HEK293 (cell line): ENCODE data around the gene SPRN.
A peak's percentile ranks its signal among the peaks of the same experiment; 100 is the strongest.

Experiments
- FEZF1 ChIP-seq: fragments of 450-650 bp; formaldehyde crosslinking; IDR thresholded peaks from 2 replicates; pipeline ENCODE4 v1.5.1; 2016; ENCODE audit warnings: missing biosample characterization, missing genetic modification characterization
- INSM2 ChIP-seq: fragments of 450-650 bp; formaldehyde crosslinking; IDR thresholded peaks from 2 replicates; pipeline ENCODE4 v1.5.1; 2016; ENCODE audit warnings: missing biosample characterization, missing genetic modification characterization
- KLF8 ChIP-seq: fragments of 450-650 bp; formaldehyde crosslinking; IDR thresholded peaks from 2 replicates; pipeline ENCODE4 v1.5.1; 2016; ENCODE audit warnings: missing biosample characterization, missing genetic modification characterization
- KLF9 ChIP-seq: fragments of 450-650 bp; formaldehyde crosslinking; IDR thresholded peaks from 2 replicates; pipeline ENCODE4 v1.5.1; 2016; ENCODE audit warnings: missing biosample characterization, missing genetic modification characterization, low read depth
- PRDM2 ChIP-seq: fragments of 450-650 bp; formaldehyde crosslinking; IDR thresholded peaks from 2 replicates; pipeline ENCODE4 v1.5.1; 2016; ENCODE audit warnings: missing biosample characterization, missing genetic modification characterization, borderline replicate concordance
- SP3 ChIP-seq: fragments of 450-650 bp; formaldehyde crosslinking; IDR thresholded peaks from 2 replicates; pipeline ENCODE4 v1.5.1; 2016; ENCODE audit warnings: missing biosample characterization, missing genetic modification characterization
- ZBTB8A ChIP-seq: fragments of 450-650 bp; formaldehyde crosslinking; IDR thresholded peaks from 2 replicates; pipeline ENCODE4 v1.5.1; 2016; ENCODE audit warnings: missing biosample characterization, missing genetic modification characterization
- ZEB2 ChIP-seq: fragments of 450-650 bp; formaldehyde crosslinking; IDR thresholded peaks from 2 replicates; pipeline ENCODE4 v1.5.1; 2016; ENCODE audit warnings: missing biosample characterization, missing genetic modification characterization
- ZNF10 ChIP-seq: fragments of 450-650 bp; formaldehyde crosslinking; IDR thresholded peaks from 2 replicates; pipeline ENCODE4 v1.5.1; 2017; ENCODE audit warnings: missing biosample characterization, missing genetic modification characterization
- ZNF112 ChIP-seq: fragments of 450-650 bp; formaldehyde crosslinking; IDR thresholded peaks from 2 replicates; pipeline ENCODE4 v1.5.0; 2017; ENCODE audit warnings: missing biosample characterization, missing genetic modification characterization
- ZNF24 ChIP-seq: fragments of 450-650 bp; formaldehyde crosslinking; IDR thresholded peaks from 2 replicates; pipeline ENCODE4 v1.5.1; 2016; ENCODE audit warnings: missing biosample characterization, missing genetic modification characterization
- ZNF324 ChIP-seq: fragments of 450-650 bp; formaldehyde crosslinking; IDR thresholded peaks from 2 replicates; pipeline ENCODE4 v1.5.1; 2016; ENCODE audit warnings: missing biosample characterization, missing genetic modification characterization
- ZNF48 ChIP-seq: fragments of 450-650 bp; formaldehyde crosslinking; IDR thresholded peaks from 2 replicates; pipeline ENCODE4 v1.5.1; 2016; ENCODE audit warnings: missing biosample characterization, missing genetic modification characterization
- ZNF501 ChIP-seq: fragments of 450-650 bp; formaldehyde crosslinking; IDR thresholded peaks from 2 replicates; pipeline ENCODE4 v1.5.1; 2016; ENCODE audit warnings: missing biosample characterization, missing genetic modification characterization
- ZNF530 ChIP-seq: fragments of 450-650 bp; formaldehyde crosslinking; IDR thresholded peaks from 2 replicates; pipeline ENCODE4 v1.5.1; 2016; ENCODE audit warnings: low read depth, missing biosample characterization, missing genetic modification characterization
- ZNF548 ChIP-seq: fragments of 450-650 bp; formaldehyde crosslinking; IDR thresholded peaks from 2 replicates; pipeline ENCODE4 v1.5.1; 2016; ENCODE audit warnings: missing biosample characterization, missing genetic modification characterization
- ZNF610 ChIP-seq: fragments of 450-650 bp; formaldehyde crosslinking; IDR thresholded peaks from 2 replicates; pipeline ENCODE4 v1.5.1; 2016; ENCODE audit warnings: missing biosample characterization, missing genetic modification characterization, borderline replicate concordance
- ZNF623 ChIP-seq: fragments of 450-650 bp; formaldehyde crosslinking; IDR thresholded peaks from 2 replicates; pipeline ENCODE4 v1.5.1; 2016; ENCODE audit warnings: missing biosample characterization, missing genetic modification characterization
- ZNF654 ChIP-seq: fragments of 450-650 bp; formaldehyde crosslinking; IDR thresholded peaks from 2 replicates; pipeline ENCODE4 v1.5.1; 2016; ENCODE audit warnings: low read depth, missing biosample characterization, missing genetic modification characterization
- ZNF670 ChIP-seq: fragments of 450-650 bp; formaldehyde crosslinking; IDR thresholded peaks from 2 replicates; pipeline ENCODE4 v1.5.1; 2016; ENCODE audit warnings: missing biosample characterization, missing genetic modification characterization, low read depth
- TF ChIP-seq, protein P1 (sequence below): fragments of 450-650 bp; formaldehyde crosslinking; IDR thresholded peaks from 2 replicates; pipeline ENCODE4 v1.5.0; 2017; ENCODE audit warnings: missing biosample characterization, missing genetic modification characterization, borderline replicate concordance
- TF ChIP-seq, protein P2 (sequence below): fragments of 450-650 bp; formaldehyde crosslinking; IDR thresholded peaks from 2 replicates; pipeline ENCODE4 v1.5.1; 2016; ENCODE audit warnings: missing biosample characterization, missing genetic modification characterization
- TF ChIP-seq, protein P3 (sequence below): fragments of 450-650 bp; formaldehyde crosslinking; IDR thresholded peaks from 2 replicates; pipeline ENCODE4 v1.5.1; 2016; ENCODE audit warnings: missing biosample characterization, missing genetic modification characterization

Gene SPRN

DNA sequence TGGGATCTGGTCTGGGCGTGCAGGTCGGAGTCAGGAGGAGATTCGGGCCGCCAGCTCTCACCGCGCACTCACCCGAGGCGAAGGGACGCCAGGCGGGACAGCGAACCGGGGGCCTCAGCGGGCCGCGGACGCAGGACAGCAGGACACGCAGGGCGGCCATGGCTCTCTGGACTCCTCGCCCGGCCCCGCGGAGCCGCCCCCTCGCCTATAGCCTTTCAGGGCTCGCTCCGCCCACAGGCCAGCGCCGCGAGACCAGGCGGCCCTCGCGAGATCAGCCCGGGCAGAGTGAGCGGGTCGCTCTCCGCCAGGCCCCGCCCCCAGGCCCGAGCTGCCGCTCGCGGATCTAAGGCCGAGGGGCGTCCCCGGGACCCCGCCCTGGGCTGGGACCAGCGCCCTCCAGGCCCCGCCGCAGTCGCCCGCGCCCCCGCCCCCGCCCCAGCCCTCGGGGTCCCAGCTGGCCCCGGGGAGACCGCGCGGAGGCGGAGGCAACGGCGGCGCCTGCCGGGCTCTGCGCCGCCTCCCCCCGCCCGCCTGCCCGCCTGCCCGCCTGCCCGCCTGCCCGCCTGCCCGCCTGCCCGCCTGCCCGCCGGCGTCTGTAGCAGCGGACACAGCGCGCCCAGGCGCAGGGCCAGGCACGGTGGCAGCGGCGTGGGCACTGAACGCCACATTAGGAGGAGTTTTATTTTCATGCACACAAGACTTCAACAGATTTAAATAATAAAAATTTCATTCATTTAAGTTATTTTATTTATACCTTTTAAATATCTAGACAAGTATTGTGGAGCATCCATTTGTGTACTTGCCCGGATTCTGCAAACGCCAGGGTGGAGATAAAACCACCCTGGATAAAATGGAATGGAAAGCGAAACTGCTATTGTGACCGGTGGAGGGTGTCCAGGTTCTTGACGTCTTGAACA lies 51.0 kb downstream of the SPRN start, which contains the start of gene ECHS1 (continued):
- TF ChIP-seq, protein P1, sequence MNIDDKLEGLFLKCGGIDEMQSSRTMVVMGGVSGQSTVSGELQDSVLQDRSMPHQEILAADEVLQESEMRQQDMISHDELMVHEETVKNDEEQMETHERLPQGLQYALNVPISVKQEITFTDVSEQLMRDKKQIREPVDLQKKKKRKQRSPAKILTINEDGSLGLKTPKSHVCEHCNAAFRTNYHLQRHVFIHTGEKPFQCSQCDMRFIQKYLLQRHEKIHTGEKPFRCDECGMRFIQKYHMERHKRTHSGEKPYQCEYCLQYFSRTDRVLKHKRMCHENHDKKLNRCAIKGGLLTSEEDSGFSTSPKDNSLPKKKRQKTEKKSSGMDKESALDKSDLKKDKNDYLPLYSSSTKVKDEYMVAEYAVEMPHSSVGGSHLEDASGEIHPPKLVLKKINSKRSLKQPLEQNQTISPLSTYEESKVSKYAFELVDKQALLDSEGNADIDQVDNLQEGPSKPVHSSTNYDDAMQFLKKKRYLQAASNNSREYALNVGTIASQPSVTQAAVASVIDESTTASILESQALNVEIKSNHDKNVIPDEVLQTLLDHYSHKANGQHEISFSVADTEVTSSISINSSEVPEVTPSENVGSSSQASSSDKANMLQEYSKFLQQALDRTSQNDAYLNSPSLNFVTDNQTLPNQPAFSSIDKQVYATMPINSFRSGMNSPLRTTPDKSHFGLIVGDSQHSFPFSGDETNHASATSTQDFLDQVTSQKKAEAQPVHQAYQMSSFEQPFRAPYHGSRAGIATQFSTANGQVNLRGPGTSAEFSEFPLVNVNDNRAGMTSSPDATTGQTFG (tag by site-specific recombination), result no peak
- TF ChIP-seq, protein P2, sequence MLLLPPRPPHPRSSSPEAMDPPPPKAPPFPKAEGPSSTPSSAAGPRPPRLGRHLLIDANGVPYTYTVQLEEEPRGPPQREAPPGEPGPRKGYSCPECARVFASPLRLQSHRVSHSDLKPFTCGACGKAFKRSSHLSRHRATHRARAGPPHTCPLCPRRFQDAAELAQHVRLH, result no peak
- no peak for TF ChIP-seq ZNF48 (tag by site-specific recombination)
- TF ChIP-seq ZNF670 (tag by site-specific recombination), result no peak
- TF ChIP-seq INSM2 (tag by site-specific recombination), result no peak
- no peak for TF ChIP-seq ZNF548
- no peak for TF ChIP-seq PRDM2 (tag by site-specific recombination)
- peak; percentile 90 for TF ChIP-seq KLF9 (tag by site-specific recombination)
- peak; percentile 85; the same call in 1 of the 2 replicates for TF ChIP-seq KLF8
- no peak for TF ChIP-seq ZNF530 (tag by site-specific recombination)
- TF ChIP-seq ZNF623 (tag by site-specific recombination), result no peak
- TF ChIP-seq SP3 (tag by site-specific recombination), result peak; percentile 93
- no peak for TF ChIP-seq ZNF112 (tag by site-specific recombination)
- no peak for TF ChIP-seq ZNF10 (tag by site-specific recombination)
- no peak for TF ChIP-seq ZNF654 (tag by site-specific recombination)
- TF ChIP-seq ZNF501 (tag by site-specific recombination), result no peak
- TF ChIP-seq FEZF1 (tag by site-specific recombination), result no peak
- 0 out of 2 replicates have a peak, but pooled peaks have one; percentile 45 for TF ChIP-seq ZNF610
- TF ChIP-seq, protein P3, sequence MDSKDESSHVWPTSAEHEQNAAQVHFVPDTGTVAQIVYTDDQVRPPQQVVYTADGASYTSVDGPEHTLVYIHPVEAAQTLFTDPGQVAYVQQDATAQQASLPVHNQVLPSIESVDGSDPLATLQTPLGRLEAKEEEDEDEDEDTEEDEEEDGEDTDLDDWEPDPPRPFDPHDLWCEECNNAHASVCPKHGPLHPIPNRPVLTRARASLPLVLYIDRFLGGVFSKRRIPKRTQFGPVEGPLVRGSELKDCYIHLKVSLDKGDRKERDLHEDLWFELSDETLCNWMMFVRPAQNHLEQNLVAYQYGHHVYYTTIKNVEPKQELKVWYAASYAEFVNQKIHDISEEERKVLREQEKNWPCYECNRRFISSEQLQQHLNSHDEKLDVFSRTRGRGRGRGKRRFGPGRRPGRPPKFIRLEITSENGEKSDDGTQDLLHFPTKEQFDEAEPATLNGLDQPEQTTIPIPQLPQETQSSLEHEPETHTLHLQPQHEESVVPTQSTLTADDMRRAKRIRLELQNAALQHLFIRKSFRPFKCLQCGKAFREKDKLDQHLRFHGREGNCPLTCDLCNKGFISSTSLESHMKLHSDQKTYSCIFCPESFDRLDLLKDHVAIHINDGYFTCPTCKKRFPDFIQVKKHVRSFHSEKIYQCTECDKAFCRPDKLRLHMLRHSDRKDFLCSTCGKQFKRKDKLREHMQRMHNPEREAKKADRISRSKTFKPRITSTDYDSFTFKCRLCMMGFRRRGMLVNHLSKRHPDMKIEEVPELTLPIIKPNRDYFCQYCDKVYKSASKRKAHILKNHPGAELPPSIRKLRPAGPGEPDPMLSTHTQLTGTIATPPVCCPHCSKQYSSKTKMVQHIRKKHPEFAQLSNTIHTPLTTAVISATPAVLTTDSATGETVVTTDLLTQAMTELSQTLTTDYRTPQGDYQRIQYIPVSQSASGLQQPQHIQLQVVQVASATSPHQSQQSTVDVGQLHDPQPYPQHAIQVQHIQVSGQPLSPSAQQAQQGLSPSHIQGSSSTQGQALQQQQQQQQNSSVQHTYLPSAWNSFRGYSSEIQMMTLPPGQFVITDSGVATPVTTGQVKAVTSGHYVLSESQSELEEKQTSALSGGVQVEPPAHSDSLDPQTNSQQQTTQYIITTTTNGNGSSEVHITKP (tag by site-specific recombination), result no peak
- TF ChIP-seq ZNF24 (tag by site-specific recombination), result no peak
- TF ChIP-seq ZNF324 (tag by site-specific recombination), result no peak
- peak; percentile 68; the same call in 1 of the 2 replicates for TF ChIP-seq ZBTB8A (tag by site-specific recombination)
- no peak for TF ChIP-seq ZEB2 (tag by site-specific recombination)
